TTC549 (cell line): ENCODE measurements around the gene CCDC117.
"Not testable (repeated sequence)": the region's sequence is repeated elsewhere in the genome, so short reads cannot be mapped to it uniquely, and the experiment has no call there.

ENCODE experiments used
- FAIRE-seq: peaks from 2 replicates; lab custom pipeline; 2012; peaks lifted over from hg19 to GRCh38; lab: Jason Lieb, UNC

CCDC117 gene

GRCh38 chr22:28801845-28802594 lies 29.5 kb downstream of the CCDC117 start:
- no peak for FAIRE-seq

DNA sequence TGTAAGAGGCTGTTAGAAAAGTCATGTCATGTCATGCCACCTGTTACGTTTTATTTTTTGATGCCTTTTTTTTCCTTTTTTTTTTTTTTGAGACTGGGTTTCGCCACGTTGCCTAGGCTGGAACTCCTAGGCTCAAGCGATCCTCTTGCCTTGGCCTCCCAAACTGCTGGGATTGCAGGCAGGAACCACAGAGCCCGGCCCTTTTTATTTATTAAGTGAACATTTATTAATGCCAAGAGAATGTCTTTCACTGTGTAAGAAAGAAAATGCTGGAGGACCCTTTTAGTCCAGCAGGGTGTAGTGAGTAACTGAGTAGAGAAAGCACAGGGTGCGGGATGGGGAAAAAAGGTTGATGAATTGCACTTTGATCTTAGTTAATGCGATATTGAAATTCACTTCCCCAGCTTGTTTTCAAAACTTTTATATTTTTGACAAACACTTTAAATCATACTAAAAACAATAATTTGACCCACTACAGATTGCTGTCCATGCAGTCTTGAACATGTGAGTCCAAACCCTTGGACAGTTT lies 30.2 kb downstream of the CCDC117 start:
- no peak for FAIRE-seq

- FAIRE-seq = not testable (repeated sequence)
These were observed 32.9 kb downstream of the CCDC117 start for GRCh38 chr22:28805426-28805825.

DNA sequence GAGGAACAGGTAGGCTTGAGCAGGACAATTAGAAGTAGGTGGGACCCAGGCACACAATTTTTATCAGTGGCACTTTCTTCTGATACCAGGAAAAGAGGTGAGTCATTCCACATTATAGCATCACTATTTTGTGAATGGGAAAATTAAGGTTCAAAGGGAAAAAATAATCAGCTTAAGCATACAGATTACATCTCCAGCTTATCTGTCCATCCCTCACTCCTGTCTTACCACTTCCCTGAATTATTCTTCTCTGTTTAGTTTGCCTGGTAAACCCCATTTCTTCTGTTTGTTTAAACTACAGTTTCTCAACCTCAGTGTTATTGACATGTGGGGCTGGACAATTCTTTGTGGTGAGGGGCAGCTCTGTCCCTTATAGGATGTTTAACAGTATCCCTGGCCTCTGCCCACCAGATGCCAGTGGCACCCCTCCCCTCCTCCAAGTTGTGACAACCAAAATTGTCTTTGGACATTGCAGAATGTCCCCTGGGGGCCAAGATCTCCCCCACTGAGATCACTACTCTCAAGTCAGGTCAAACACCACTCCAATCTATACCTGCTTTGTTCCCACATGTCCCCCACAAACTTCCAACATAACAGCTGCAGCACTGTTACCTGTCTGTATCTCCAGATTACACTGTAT lies 36.3 kb downstream of the CCDC117 start:
- FAIRE-seq = no peak

DNA sequence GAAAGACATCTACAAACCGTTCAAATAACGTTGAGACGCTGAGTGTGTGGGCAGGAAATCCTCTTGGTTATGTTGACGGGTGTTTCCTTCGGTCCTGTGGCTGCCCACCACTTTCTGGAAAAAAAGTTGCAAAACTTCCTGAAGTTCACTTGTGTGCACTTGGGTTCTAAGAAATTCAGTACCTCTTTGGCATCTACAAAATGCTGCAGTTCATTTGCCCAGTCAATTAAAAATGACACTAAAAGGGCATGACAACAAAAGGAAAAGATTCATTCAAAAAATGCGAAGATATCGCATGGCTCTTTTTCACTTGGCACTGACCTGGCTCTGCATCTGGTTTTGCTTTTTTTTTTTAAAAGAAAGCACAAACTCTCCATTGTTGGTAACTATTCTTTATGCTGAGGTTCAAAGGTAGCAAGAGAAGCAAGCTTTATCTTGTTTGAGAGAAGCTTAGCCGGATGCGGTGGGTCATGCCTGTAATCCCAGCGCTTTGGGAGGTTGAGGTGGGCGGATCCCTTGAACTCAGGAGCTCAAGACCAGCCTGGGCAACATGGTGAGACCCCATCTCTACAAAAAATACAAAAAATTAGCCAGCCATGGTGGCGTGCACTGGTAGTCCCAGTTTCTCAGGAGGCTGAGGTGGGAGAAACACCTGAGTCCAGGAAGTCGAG lies 38.5 kb downstream of the CCDC117 start:
- no peak for FAIRE-seq

GRCh38 chr22:28812516-28812915 lies 40.0 kb downstream of the CCDC117 start:
- FAIRE-seq = no peak

DNA sequence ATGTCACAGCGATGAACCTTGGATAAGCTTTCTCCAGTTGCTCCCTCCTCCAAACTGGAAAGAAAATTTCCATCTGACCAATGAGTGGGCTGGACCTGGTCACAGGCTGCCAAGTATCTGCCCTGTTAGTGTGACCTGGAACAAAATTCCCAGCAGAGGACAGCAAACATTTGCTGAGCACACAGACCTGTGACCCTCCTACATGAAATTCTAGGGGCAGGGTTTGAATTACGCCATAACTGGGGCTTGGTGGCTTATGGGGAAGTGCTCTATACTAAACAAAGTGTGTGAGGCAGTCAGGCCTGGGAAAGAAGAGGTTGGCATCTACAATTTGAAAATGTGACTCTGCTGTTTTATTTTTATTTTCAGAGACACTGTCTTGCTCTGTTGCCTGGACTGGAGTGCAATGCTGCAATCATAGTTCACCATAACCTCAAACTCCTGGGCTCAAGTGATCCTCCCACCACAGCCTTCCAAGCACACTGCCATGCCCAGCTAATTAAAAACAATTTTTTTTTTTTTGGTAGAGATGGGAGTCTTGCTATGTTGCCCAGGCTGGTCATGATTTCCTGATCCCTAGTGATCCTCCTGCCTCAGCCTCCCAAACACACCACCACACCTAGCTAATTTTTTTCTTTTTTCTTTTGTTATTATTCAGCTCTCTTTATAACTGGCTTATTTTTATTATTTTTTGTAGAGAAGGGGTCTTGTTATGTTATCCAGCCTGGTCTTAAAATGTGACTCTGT lies 41.5 kb downstream of the CCDC117 start:
- FAIRE-seq = no peak

DNA sequence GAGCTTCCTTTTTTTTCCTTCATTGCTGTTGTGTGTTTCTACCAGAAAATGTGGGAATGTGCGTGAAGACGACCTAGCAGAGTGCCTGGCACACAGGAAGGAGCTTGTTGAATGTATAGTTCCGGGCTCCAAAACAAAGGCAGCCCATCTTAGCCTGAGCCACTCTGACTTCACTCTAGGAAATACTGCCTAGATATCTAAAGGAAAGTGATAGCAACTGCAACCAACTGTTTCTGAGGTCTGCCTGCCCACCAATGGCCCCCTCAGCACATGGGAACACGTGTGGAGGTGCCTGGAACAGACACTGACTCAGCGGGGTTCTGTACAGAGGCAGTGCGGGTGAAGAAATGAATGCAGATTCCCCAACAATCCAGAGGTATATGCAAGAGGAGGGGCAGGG lies 42.6 kb downstream of the CCDC117 start:
- FAIRE-seq = no peak

DNA sequence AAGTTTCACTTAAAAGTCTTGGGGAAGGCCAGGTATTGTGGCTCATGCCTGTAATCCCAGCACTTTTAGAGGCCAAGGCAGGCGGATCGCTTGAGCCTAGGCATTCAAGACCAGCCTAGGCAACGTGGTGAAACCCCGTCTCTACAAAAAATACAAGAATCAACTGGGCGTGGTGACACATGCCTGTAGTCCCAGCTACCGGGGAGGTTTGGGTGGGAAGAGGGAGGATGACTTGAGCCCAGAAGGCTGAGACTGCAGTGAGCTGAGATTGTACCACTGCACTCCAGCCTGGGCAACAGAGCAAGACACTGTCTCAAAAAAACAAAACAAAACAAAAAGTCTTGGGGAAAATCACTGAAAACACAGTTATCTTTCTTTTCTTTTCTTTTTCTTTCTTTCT lies 43.2 kb downstream of the CCDC117 start:
- FAIRE-seq = no peak

DNA sequence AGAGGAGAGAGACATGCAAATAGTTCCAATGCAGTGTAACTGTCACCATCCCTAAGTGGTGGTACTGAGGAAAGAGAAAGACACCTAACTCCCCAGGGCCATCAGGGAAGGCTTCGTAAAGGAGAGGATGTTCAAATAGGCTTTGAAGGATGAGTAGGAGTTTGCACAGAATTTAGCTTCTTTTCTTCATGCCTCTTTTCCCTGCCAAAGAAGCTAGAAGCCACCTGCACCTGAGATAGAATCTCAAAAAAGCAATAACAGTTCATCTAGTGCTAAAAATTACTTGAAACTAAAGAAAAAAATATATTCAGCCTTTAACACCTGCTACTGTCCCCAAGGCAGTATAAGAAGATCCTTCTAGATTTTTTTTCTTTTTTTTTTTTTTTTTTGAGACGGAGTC lies 44.6 kb downstream of the CCDC117 start:
- no peak for FAIRE-seq

GRCh38 chr22:28817919-28818859 lies 45.7 kb downstream of the CCDC117 start:
- no peak for FAIRE-seq

- FAIRE-seq = no peak
These were observed 47.0 kb downstream of the CCDC117 start for GRCh38 chr22:28819253-28820096.

DNA sequence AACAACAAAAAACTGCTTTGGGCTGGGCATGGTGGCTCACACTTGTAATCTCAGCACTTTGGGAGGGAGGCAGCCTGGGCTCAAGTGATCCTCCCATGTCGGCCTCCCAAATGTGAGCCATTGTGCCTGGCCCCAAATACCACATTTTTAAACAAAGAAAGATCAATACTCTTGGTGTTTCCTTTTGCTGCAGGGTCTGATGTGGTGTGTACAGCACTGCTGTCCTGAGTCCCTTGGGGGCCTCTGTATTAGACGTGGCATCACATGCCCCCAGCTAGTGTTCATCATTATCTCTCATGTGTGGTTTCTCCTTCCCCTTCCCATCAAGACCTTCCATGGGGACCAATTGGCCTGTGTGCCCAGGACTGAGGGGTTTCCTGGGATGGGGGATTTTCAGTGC lies 48.4 kb downstream of the CCDC117 start:
- no peak for FAIRE-seq

DNA sequence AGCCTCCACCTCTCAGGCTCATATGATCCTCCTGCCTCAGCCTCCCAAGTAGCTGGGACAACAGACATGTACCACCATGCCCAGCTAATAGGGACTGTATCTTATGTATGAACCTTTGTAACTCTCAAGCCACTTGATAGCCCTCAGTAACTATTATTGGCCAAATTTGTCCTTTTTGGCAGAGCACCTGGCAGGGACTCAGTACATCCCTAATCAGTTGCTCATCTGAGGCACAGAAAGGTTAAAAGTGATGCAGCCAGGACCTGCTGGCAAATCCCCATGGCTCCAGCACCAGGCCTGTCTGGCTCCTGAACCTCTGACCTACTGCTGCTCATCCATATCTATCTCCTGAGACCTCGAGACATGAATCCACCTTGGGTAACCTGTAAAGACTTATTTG lies 49.0 kb downstream of the CCDC117 start:
- no peak for FAIRE-seq

GRCh38 chr22:28822930-28823551 lies 50.5 kb downstream of the CCDC117 start:
- no peak for FAIRE-seq

GRCh38 chr22:28824455-28824854 lies 52.0 kb downstream of the CCDC117 start:
- FAIRE-seq = not testable (repeated sequence)

DNA sequence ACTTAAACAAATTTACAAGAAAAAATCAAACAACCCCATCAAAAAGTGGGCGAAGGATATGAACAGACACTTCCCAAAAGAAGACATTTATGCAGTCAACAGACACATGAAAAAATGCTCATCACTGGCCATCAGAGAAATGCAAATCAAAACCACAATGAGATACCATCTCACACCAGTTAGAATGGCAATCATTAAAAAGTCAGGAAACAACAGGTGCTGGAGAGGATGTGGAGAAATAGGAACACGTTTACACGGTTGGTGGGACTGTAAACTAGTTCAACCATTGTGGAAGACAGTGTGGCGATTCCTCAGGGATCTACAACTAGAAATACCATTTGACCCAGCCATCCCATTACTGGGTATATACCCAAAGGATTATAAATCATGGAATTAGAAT lies 53.9 kb downstream of the CCDC117 start:
- FAIRE-seq = not testable (repeated sequence)

DNA sequence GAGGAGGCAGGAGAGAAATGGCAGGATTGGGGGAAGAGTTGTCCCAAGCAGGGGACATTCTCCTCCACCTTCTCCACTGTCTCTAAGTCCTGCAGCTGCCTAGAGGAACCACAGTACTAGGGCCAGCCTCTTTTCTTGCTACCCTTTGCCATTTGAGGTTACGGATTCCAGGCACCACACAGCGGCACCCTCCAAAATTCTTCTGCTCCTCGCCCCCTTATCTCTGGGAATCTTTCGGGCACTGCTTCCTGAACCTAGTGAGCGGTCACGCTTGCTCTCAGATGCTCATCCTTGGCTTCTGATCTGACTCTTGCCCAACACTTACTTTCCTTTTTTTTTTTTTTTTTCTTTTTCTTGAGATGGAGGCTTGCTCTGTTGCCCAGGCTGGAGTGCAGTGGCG lies 54.4 kb downstream of the CCDC117 start:
- FAIRE-seq = no peak

DNA sequence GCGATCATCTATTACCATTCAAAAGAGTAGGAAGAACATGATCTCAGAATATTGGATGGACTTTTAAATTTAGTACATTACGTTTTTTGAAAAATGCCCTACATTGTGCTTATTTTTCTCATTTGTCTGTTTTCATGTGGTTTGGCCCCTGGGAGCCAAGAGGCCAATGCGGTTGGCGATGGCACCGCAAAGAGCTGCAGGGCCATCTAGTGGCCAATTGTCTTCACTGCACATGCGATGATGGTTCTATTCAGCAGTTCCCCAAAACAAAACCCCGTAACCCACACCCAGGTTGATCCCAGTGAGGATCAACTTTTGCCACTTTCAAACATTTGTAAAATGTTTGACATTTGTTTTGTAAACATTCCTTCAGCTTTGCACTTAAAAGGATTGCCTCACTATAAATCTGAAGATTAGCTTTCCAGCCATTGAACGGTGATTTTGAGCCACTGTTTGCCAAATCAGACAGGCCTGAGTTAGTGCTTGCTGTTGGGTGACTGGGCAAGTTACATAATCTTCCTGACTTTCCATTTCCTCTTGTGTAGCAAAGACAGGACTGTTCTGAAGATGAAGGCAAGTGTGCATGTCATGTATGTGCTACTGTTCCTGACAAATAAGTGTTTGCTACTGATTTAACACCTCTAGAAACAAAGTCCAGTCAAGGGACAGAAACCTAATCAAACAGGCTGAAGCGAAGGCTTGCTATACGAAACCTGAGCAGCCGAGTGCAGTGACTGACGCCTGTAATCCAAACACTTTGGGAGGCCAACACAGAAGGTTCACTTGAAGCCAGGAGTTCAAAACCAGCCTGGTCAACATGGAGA lies 57.1 kb downstream of the CCDC117 start:
- no peak for FAIRE-seq
